CD4-positive, alpha-beta T cell (primary cell): Measurements from ENCODE around the gene CASZ1. TPM values are rescaled to one million over a fixed set of nuclear protein-coding genes. Genes with fewer than 3 reads are reported as not detected.
A peak's percentile ranks its signal among the peaks of the same experiment; 100 is the strongest.

ENCODE experiments used
- ATAC-seq: fragments of 200-7000 bp; cut with Tn5 transposase; one replicate; pipeline ENCODE4 v1.10.0; 2022; ENCODE audit warnings: mild to moderate bottlenecking; ENCODE audit not compliant: poor library complexity
- CTCF ChIA-PET: fragments of 350-600 bp; sonication (Branson Sonifier 250); formaldehyde crosslinking; loops from one replicate; lab custom pipeline; 2021; ENCODE audit warnings: antibody characterized with exemption, inconsistent platforms; lab: Charles Lee
- POLR2A ChIA-PET: fragments of 350-600 bp; sonication (Branson Sonifier 250); formaldehyde crosslinking; loops from one replicate; lab custom pipeline; 2021; ENCODE audit warnings: antibody characterized with exemption, inconsistent platforms; lab: Charles Lee
- DNase-seq, 14 experiments: peaks; one replicate each; pipeline ENCODE4 v3.0.0-alpha.2; 2013 to 2020; ENCODE audit warnings: mixed read lengths in 2 of 14
- H3K27ac ChIP-seq, 2 donors: one replicate each; pipeline versions ENCODE4 v1.5.1 to v1.7.0; 2013; ENCODE audit warnings: low read length in 2 of 2, low read depth in 1 of 2, mild to moderate bottlenecking in 1 of 2
- H3K27me3 ChIP-seq, 2 experiments: 1 replicate in 1 of 2; 2 replicates in 1 of 2; pipeline versions ENCODE4 v1.6.1 to v1.7.0; 2013; ENCODE audit warnings: low read length in 2 of 2, control low read depth in 1 of 2, mild to moderate bottlenecking in 1 of 2, moderate library complexity in 1 of 2; ENCODE audit not compliant: insufficient read depth in 2 of 2, control insufficient read depth in 1 of 2
- H3K36me3 ChIP-seq: one replicate; pipeline ENCODE4 v1.6.1; 2013; ENCODE audit warnings: low read length, control low read depth; ENCODE audit not compliant: insufficient read depth
- H3K4me1 ChIP-seq: one replicate; pipeline ENCODE4 v1.6.1; 2013; ENCODE audit warnings: low read length, control low read depth; ENCODE audit not compliant: insufficient read depth
- H3K4me3 ChIP-seq: one replicate; pipeline ENCODE4 v1.5.1; 2013; ENCODE audit warnings: mild to moderate bottlenecking, low read length, moderate library complexity
- H3K9me3 ChIP-seq, 2 experiments: 1 replicate in 1 of 2; 2 replicates in 1 of 2; pipeline versions ENCODE4 v1.6.1 to v1.7.0; 2013; ENCODE audit warnings: low read length in 2 of 2, mild to moderate bottlenecking in 2 of 2, control low read depth in 1 of 2, moderate library complexity in 1 of 2; ENCODE audit not compliant: control insufficient read depth in 1 of 2, insufficient read depth in 1 of 2
- H3K27ac Mint-ChIP-seq: one replicate; pipeline ENCODE4 v1.8.0; 2020; ENCODE audit warnings: mixed read lengths
- H3K27me3 Mint-ChIP-seq: one replicate; pipeline ENCODE4 v1.8.0; 2021; ENCODE audit warnings: mixed read lengths
- H3K36me3 Mint-ChIP-seq: one replicate; pipeline ENCODE4 v1.8.0; 2021; ENCODE audit warnings: low read depth, mixed read lengths
- H3K4me1 Mint-ChIP-seq: one replicate; pipeline ENCODE4 v1.8.0; 2021; ENCODE audit warnings: low read depth, mixed read lengths
- H3K4me3 Mint-ChIP-seq: one replicate; pipeline ENCODE4 v1.8.0; 2020; ENCODE audit warnings: mild to moderate bottlenecking, mixed read lengths
- H3K9me3 Mint-ChIP-seq: one replicate; pipeline ENCODE4 v1.8.0; 2020; ENCODE audit warnings: mixed read lengths
- intact Hi-C, 2 experiments: fragments of 100-400 bp; cut with DNase I in 1 of 2; cut with micrococcal nuclease in 1 of 2; formaldehyde crosslinking; loops; one replicate each; pipeline versions ENCODE4 v1.15.1 to v1.9.0; 2023 to 2025; cut with DNase I, micrococcal nuclease
- total RNA-seq, 174 experiments: library from RNA in 2 of 174; stranded (reverse) in 2 of 174; gene quantifications; one replicate each; pipeline ENCODE4 v1.2.3 and lab custom pipeline; 2021 to 2026
- TF ChIP-seq, protein P1 (sequence below): fragments of 200-600 bp; IDR thresholded peaks from one replicate; pipeline ENCODE4 v1.8.0; 2022; ENCODE audit warnings: antibody characterized with exemption, mild to moderate bottlenecking

CASZ1 gene
- total RNA-seq, 2 experiments from 2014 or later, result 21.8 to 22.8 TPM

GRCh38 chr1:10756842-10757241 lies 39.6 kb downstream of the CASZ1 start:
- DNase-seq (no peak), ATAC-seq (no peak)
- H3K27ac ChIP-seq, result no peak overlapping the region
- H3K4me3 Mint-ChIP-seq, result no peak overlapping the region
- intact Hi-C loops, result no loop called here
- H3K27ac Mint-ChIP-seq, result no peak overlapping the region
- no peaks in the 10 kb centered on the region for H3K9me3 ChIP-seq
- H3K36me3 Mint-ChIP-seq, result no peaks in the 10 kb centered on the region
- H3K4me1 ChIP-seq, result peaks cover 21% of the 10 kb centered on the region
- no peaks in the 10 kb centered on the region for H3K27me3 Mint-ChIP-seq
- POLR2A ChIA-PET, result no interaction called here
- H3K4me1 Mint-ChIP-seq, result peaks cover 15% of the 10 kb centered on the region
- H3K9me3 Mint-ChIP-seq, result no peaks in the 10 kb centered on the region
- H3K4me3 ChIP-seq, result no peak overlapping the region
- CTCF ChIA-PET, result no interaction called here
- TF ChIP-seq, protein P1, sequence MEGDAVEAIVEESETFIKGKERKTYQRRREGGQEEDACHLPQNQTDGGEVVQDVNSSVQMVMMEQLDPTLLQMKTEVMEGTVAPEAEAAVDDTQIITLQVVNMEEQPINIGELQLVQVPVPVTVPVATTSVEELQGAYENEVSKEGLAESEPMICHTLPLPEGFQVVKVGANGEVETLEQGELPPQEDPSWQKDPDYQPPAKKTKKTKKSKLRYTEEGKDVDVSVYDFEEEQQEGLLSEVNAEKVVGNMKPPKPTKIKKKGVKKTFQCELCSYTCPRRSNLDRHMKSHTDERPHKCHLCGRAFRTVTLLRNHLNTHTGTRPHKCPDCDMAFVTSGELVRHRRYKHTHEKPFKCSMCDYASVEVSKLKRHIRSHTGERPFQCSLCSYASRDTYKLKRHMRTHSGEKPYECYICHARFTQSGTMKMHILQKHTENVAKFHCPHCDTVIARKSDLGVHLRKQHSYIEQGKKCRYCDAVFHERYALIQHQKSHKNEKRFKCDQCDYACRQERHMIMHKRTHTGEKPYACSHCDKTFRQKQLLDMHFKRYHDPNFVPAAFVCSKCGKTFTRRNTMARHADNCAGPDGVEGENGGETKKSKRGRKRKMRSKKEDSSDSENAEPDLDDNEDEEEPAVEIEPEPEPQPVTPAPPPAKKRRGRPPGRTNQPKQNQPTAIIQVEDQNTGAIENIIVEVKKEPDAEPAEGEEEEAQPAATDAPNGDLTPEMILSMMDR, result no peak
- no peaks in the 10 kb centered on the region for H3K36me3 ChIP-seq
- no peaks in the 10 kb centered on the region for H3K27me3 ChIP-seq

DNA sequence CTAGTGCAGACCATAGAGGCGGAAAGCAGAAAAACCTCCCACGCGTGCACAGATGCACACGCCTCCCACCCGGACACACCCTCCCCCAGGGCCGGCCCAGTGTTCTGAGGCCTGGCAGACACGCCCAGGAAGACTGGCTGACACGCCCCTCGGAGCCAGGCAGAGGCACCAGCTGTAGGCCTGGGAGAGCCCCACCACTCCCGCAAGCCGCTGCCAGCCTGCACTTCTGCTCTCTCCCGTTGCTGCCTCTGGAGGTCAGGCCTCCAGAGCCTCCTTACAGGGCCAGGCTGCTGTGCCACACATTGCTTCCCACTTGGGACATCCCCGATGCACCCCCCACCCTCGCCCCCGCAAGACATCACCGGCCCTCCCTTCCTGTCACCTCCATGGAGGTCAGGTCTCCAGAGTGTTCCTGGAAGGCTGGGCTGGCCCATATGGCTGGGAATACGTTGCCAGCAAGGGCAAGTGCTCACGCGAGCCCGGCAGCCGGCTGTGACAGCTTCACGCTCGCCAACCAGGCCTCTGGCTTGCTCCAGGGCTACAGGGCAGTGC lies 40.4 kb downstream of the CASZ1 start:
- POLR2A ChIA-PET, result no interaction called here
- Histone ChIP-seq H3K27me3 (no peaks in the 10 kb centered on the region), H3K36me3 (no peaks in the 10 kb centered on the region), H3K4me3 (no peak overlapping the region), H3K4me1 (peaks cover 15% of the 10 kb centered on the region), H3K27ac (no peak overlapping the region), H3K9me3 (no peaks in the 10 kb centered on the region)
- no peaks in the 10 kb centered on the region for H3K9me3 Mint-ChIP-seq
- ATAC-seq, result peak; percentile 100
- H3K27ac Mint-ChIP-seq, result no peak overlapping the region
- TF ChIP-seq, protein P1, result no peak
- H3K36me3 Mint-ChIP-seq, result no peaks in the 10 kb centered on the region
- CTCF ChIA-PET, result no interaction called here
- peak; percentile 44 to 86 (median 65) for DNase-seq
- H3K4me3 Mint-ChIP-seq, result no peak overlapping the region
- peaks cover 15% of the 10 kb centered on the region for H3K4me1 Mint-ChIP-seq
- H3K27me3 Mint-ChIP-seq, result no peaks in the 10 kb centered on the region
- intact Hi-C loops, result no loop called here

- H3K4me3 Mint-ChIP-seq, result no peak overlapping the region
- H3K27me3 Mint-ChIP-seq, result no peaks in the 10 kb centered on the region
- POLR2A ChIA-PET, result no interaction called here
- H3K27ac Mint-ChIP-seq, result no peak overlapping the region
- intact Hi-C loops, result no loop called here
- DNase-seq (no peak), ATAC-seq (no peak)
- H3K9me3 Mint-ChIP-seq, result no peaks in the 10 kb centered on the region
- no peak overlapping the region for H3K4me3 ChIP-seq
- no peak overlapping the region for H3K27ac ChIP-seq
- H3K4me1 Mint-ChIP-seq, result peaks cover 15% of the 10 kb centered on the region
- TF ChIP-seq, protein P1, result no peak
- CTCF ChIA-PET, result no interaction called here
- no peaks in the 10 kb centered on the region for H3K36me3 Mint-ChIP-seq
- H3K4me1 ChIP-seq, result peaks cover 14% of the 10 kb centered on the region
- no peaks in the 10 kb centered on the region for H3K36me3 ChIP-seq
- no peaks in the 10 kb centered on the region for H3K9me3 ChIP-seq
- no peaks in the 10 kb centered on the region for H3K27me3 ChIP-seq
Measured at GRCh38 chr1:10754568-10755329, 41.7 kb downstream of the CASZ1 start.
